Measurements from ENCODE around the gene SORCS2.
"Not testable (repeated sequence)": the region's sequence is repeated elsewhere in the genome, so short reads cannot be mapped to it uniquely, and the experiment has no call there.

- not testable (repeated sequence) for TF ChIP-seq CTCF (IDR thresholded peaks at IDR 0.05); EZH2 (IDR thresholded peaks at IDR 0.05; ENCODE audit: borderline replicate concordance, insufficient read depth, low read depth, low read length, poor library complexity, severe bottlenecking)
Observed at GRCh38 chr4:7165056-7165873, 27.1 kb upstream of the SORCS2 start.
